GM12878 (cell line): ENCODE measurements around the gene SYNRG. TPM values are rescaled to one million over a fixed set of nuclear protein-coding genes. Genes with fewer than 3 reads are reported as not detected.

Experiments used
- ATAC-seq: fragments of 200-7000 bp; cut with Tn5 transposase; 3 replicates; pipeline ENCODE4 v1.9.1; 2020; ENCODE audit warnings: mild to moderate bottlenecking, moderate library complexity
- BruUV-seq: library from RNA; stranded (reverse); fragments of 400-500 nt; replicated peaks from 2 replicates; lab custom pipeline; 2021; lab: Mats Ljungman, UMichigan
- CTCF ChIA-PET: fragments of 300-600 bp; sonication (Branson Sonifier 250); formaldehyde crosslinking; extraction: SDS; loops from one replicate; lab custom pipeline; 2021; ENCODE audit warnings: inconsistent platforms; lab: Yijun Ruan, JAX
- POLR2A ChIA-PET: fragments of 350-600 bp; formaldehyde crosslinking; extraction: SDS; loops from one replicate; lab custom pipeline; 2021; ENCODE audit warnings: inconsistent platforms; lab: Charles Lee
- RAD21 ChIA-PET: fragments of 300-600 bp; sonication (Branson Sonifier 250); formaldehyde crosslinking; loops from one replicate; lab custom pipeline; 2023; ENCODE audit warnings: antibody characterized with exemption; ENCODE audit not compliant: unreplicated experiment; lab: Charles Lee
- SMC1A ChIA-PET: fragments of 300-600 bp; sonication (Branson Sonifier 250); formaldehyde crosslinking; loops from one replicate; lab custom pipeline; 2023; ENCODE audit not compliant: unreplicated experiment, uncharacterized antibody; lab: Charles Lee
- DNase-seq: peaks from one replicate; pipeline ENCODE4 v3.0.0-alpha.2; 2011; ENCODE audit warnings: low read depth, low spot score
- FAIRE-seq: peaks from 3 replicates; lab custom pipeline; 2011; peaks lifted over from hg19 to GRCh38; lab: Jason Lieb, UNC
- H2AFZ ChIP-seq: 2 replicates; pipeline ENCODE4 v1.6.0; 2011; ENCODE audit warnings: low read depth, low read length, control low read depth; ENCODE audit not compliant: control insufficient read depth
- H3K27ac ChIP-seq: 2 replicates; pipeline ENCODE4 v1.5.1; 2011; ENCODE audit warnings: control low read depth; ENCODE audit not compliant: control insufficient read depth, insufficient read depth
- H3K27me3 ChIP-seq, 2 experiments: replicated peaks in 1 of 2; 2 replicates each; pipeline versions ENCODE4 v1.6.0 to v1.6.1; 2011; ENCODE audit warnings: low read length in 1 of 2; ENCODE audit not compliant: control insufficient read depth in 2 of 2, insufficient read depth in 2 of 2
- H3K36me3 ChIP-seq, 2 experiments: 2 replicates each; pipeline ENCODE4 v1.5.1; 2011; ENCODE audit warnings: low read length in 1 of 2; ENCODE audit not compliant: control insufficient read depth in 2 of 2, insufficient read depth in 2 of 2
- H3K4me1 ChIP-seq: 2 replicates; pipeline ENCODE4 v1.6.1; 2011; ENCODE audit warnings: mild to moderate bottlenecking, low read length, moderate library complexity, mixed read lengths; ENCODE audit not compliant: control insufficient read depth, insufficient read depth
- H3K4me2 ChIP-seq: 2 replicates; pipeline ENCODE4 v1.6.0; 2011; ENCODE audit warnings: control low read depth; ENCODE audit not compliant: control insufficient read depth, insufficient read depth
- H3K4me3 ChIP-seq: fragments of 200-600 bp; sonication (generic); 2 replicates; pipeline ENCODE4 v1.5.1; 2016
- H3K79me2 ChIP-seq: 2 replicates; pipeline ENCODE4 v1.6.0; 2011; ENCODE audit warnings: low read length; ENCODE audit not compliant: control insufficient read depth, insufficient read depth
- H3K9ac ChIP-seq: 2 replicates; pipeline ENCODE4 v1.8.0; 2011; ENCODE audit warnings: low read length, control low read depth, mixed read lengths; ENCODE audit not compliant: control insufficient read depth, insufficient read depth
- H3K9me3 ChIP-seq: replicated peaks from 3 replicates; pipeline ENCODE4 v1.5.1; 2011; ENCODE audit warnings: mild to moderate bottlenecking, low read length; ENCODE audit not compliant: control insufficient read depth, insufficient read depth
- H4K20me1 ChIP-seq: 2 replicates; pipeline ENCODE4 v1.6.0; 2011; ENCODE audit not compliant: control insufficient read depth, insufficient read depth
- CHD2 ChIP-seq: IDR thresholded peaks from 2 replicates; pipeline ENCODE4 v1.6.1; 2011; ENCODE audit warnings: low read depth, low read length, improper control_type of control experiment, borderline replicate concordance
- DPF2 ChIP-seq: fragments of 450-650 bp; IDR thresholded peaks from 2 replicates; pipeline ENCODE4 v1.6.1; 2017; ENCODE audit warnings: mild to moderate bottlenecking
- EED ChIP-seq: sonication (generic); IDR thresholded peaks from 2 replicates; pipeline ENCODE4 v1.6.1; 2016; ENCODE audit warnings: antibody characterized with exemption, low read depth
- ESRRA ChIP-seq: IDR thresholded peaks from 2 replicates; pipeline ENCODE4 v1.6.1; 2012; ENCODE audit warnings: mild to moderate bottlenecking, low read length, improper control_type of control experiment
- HSF1 ChIP-seq: fragments of 150-350 bp; IDR thresholded peaks from 2 replicates; pipeline ENCODE4 v1.6.1; 2014; ENCODE audit warnings: mild to moderate bottlenecking, low read depth, low read length
- IRF4 ChIP-seq: IDR thresholded peaks from 2 replicates; pipeline ENCODE4 v1.6.1; 2011; ENCODE audit warnings: low read depth, low read length
- KDM1A ChIP-seq: fragments of 200-600 bp; sonication (generic); IDR thresholded peaks from 2 replicates; pipeline ENCODE4 v1.6.1; 2016; ENCODE audit warnings: borderline replicate concordance
- NRF1 ChIP-seq: conservative IDR thresholded peaks from 2 replicates; pipeline ENCODE4 v1.6.1; 2011; ENCODE audit warnings: mild to moderate bottlenecking, low read depth, low read length, improper control_type of control experiment
- WGBS: methylation state at CpG from one replicate; pipeline ENCODE4 v1.1.6; 2016; ENCODE audit warnings: low lambda C conversion rate; ENCODE audit not compliant: insufficient replicate concordance, insufficient coverage; ENCODE audit errors: missing lambda C conversion rate; 5-methylcytosine and 5-hydroxymethylcytosine counted together
- in situ Hi-C: fragments of 300-500 bp; cut with MboI; formaldehyde crosslinking; loops from 9 replicates; pipeline ENCODE4 v1.14.3; 2018; ENCODE audit warnings: mixed read lengths
- intact Hi-C: fragments of 100-400 bp; cut with micrococcal nuclease; formaldehyde crosslinking; loops from one replicate; pipeline ENCODE4 v1.14.2; 2022; ENCODE audit not compliant: unreplicated experiment
- polyA plus RNA-seq, 11 experiments: library from polyadenylated mRNA; depleted of rRNA in 4 of 11; unstranded in 6 of 11; stranded (reverse) in 5 of 11; fragments of >200 nt; fragmentation: Nextera tagmentation in 4 of 11; fragmentation: Illumina TruSeq in 1 of 11; extraction: Ambion mirVana in 4 of 11; extraction: Trizol in 1 of 11; gene quantifications; 1 replicate in 1 of 11; 2 replicates in 10 of 11; pipeline versions ENCODE4 v1.2.1 to v1.2.3, GENCODE V29; 2011 to 2016; ENCODE audit warnings: inconsistent platforms in 2 of 11, missing spikeins in 2 of 11, low read depth in 1 of 11
- total RNA-seq, 4 experiments: library from RNA; depleted of rRNA in 3 of 4; stranded (reverse); fragments of >200 nt in 3 of 4; fragmentation: Illumina TruSeq in 1 of 4; extraction: Trizol in 1 of 4; gene quantifications; 2 replicates each; pipeline versions ENCODE4 v1.2.1 to v1.2.3, GENCODE V29; 2013 to 2021

Gene SYNRG
- total and polyA plus RNA-seq, 10 of the 15 experiments (the other 5 are each of a cell fraction or from before 2014, with no cell fraction given) = 5.2 to 40.4 (median 26.7) TPM

GRCh38 chr17:37494401-37494831 lies 114.8 kb downstream of the SYNRG start (continued):
- TF ChIP-seq HSF1 = no peak
- no peak for TF ChIP-seq IRF4

GRCh38 chr17:37493249-37494027 lies 115.8 kb downstream of the SYNRG start:
- ChIA-PET RAD21 (no interaction called here), SMC1A (interaction anchor here (1.1 to 1.5 kb wide), 2 partner anchors 63 to 153 kb away, joined by 3 to 4 read pairs; no protein-coding TSS in a partner anchor), POLR2A (interaction anchor here (0.7 kb wide), 3 partner anchors 11 to 120 kb away, joined by 3 to 7 read pairs (median 3); no protein-coding TSS in a partner anchor)
- no TSS peak for BruUV-seq
- Histone ChIP-seq H3K9me3 (no peaks in the 10 kb centered on the region), H3K4me2 (no peak overlapping the region), H3K79me2 (peaks cover 13% of the 10 kb centered on the region), H4K20me1 (no peaks in the 10 kb centered on the region), H3K4me1 (peaks cover 12% of the 10 kb centered on the region), H3K27me3 (no peaks in the 10 kb centered on the region), H2AFZ (no peak overlapping the region), H3K36me3 (no peaks in the 10 kb centered on the region)
- FAIRE-seq = no peak
- no peak for DNase-seq
- no peak for ATAC-seq
- intact Hi-C loops = loop anchor here (5.0 kb wide), 1 partner anchor 86 kb away; the partner anchor contains the start of genes ACACA and TADA2A
- 100% methylated on average over 2 of the region's 2 CpGs for WGBS
- TF ChIP-seq DPF2 = no peak
- TF ChIP-seq CHD2 = no peak
- no peak for TF ChIP-seq ESRRA
- TF ChIP-seq EED = no peak
- TF ChIP-seq NRF1 = no peak
- TF ChIP-seq KDM1A = no peak
- TF ChIP-seq, all 136 proteins: peak for 0
- no peak overlapping the region for H3K27ac ChIP-seq
- no peak overlapping the region for H3K4me3 ChIP-seq
- in situ Hi-C loops = no loop called here
- no peak overlapping the region for H3K9ac ChIP-seq
- CTCF ChIA-PET = no interaction called here
